Ovary (tissue), 3 donors: Measurements from ENCODE around the gene C1QL4.

Experiments used
- CTCF ChIP-seq, 3 donors: fragments of 450-650 bp in 2 of 3; fragments of 200-600 bp in 1 of 3; IDR thresholded peaks; one replicate each; pipeline versions ENCODE4 v1.5.1 to v1.8.0; 2016 to 2022; ENCODE audit warnings: antibody characterized with exemption in 3 of 3, mild to moderate bottlenecking in 1 of 3
- EP300 ChIP-seq: sonication (generic); formaldehyde crosslinking; IDR thresholded peaks from one replicate; pipeline ENCODE4 v1.6.1; 2017; ENCODE audit warnings: antibody characterized with exemption
- POLR2A ChIP-seq: fragments of 450-650 bp; IDR thresholded peaks from one replicate; pipeline ENCODE4 v1.6.1; 2017; ENCODE audit warnings: antibody characterized with exemption, mild to moderate bottlenecking, moderate library complexity
- donor health status: DM: no; HTN: no; CAD: no.

GRCh38 chr12:49330032-49330619 is 6.9 kb downstream of the C1QL4 start:
- TF ChIP-seq CTCF (IDR thresholded peaks at IDR 0.05) = no peak
- no peak for TF ChIP-seq EP300
- no peak for TF ChIP-seq POLR2A
